Panc1 (cell line): Measurements from ENCODE around the gene ADGRF5.

Source experiments
- CTCF ChIP-seq: fragments of 450-650 bp; IDR thresholded peaks from 2 replicates; pipeline ENCODE4 v1.5.1; 2017; ENCODE audit warnings: mild to moderate bottlenecking
- POLR2AphosphoS5 ChIP-seq: IDR thresholded peaks from 2 replicates; pipeline ENCODE4 v1.6.1; 2012; ENCODE audit warnings: mild to moderate bottlenecking, low read depth, low read length, moderate library complexity
- REST ChIP-seq, 2 experiments: IDR thresholded peaks; 2 replicates each; pipeline ENCODE4 v1.6.1; 2011 to 2012; ENCODE audit warnings: low read depth in 2 of 2, control low read depth in 1 of 2, low read length in 1 of 2, mild to moderate bottlenecking in 1 of 2, moderate library complexity in 1 of 2; ENCODE audit not compliant: insufficient read depth in 1 of 2

GRCh38 chr6:46815130-46815529 lies 106.6 kb downstream of the ADGRF5 start:
- TF ChIP-seq CTCF, result no peak
- TF ChIP-seq POLR2AphosphoS5, result no peak
- no peak for TF ChIP-seq REST (IDR thresholded peaks at IDR 0.05; ENCODE audit: insufficient read depth in 1 of 2, low read depth in 2 of 2, low read length in 1 of 2)
